ENCODE measurements around the gene HSPA1B. TPM values are rescaled to one million over a fixed set of nuclear protein-coding genes. Genes with fewer than 3 reads are reported as not detected.
A peak's percentile ranks its signal among the peaks of the same experiment; 100 is the strongest.
"Not testable (repeated sequence)": the region's sequence is repeated elsewhere in the genome, so short reads cannot be mapped to it uniquely, and the experiment has no call there.

HSPA1B gene
- total RNA-seq, 1 donor: 13.3 TPM

DNA sequence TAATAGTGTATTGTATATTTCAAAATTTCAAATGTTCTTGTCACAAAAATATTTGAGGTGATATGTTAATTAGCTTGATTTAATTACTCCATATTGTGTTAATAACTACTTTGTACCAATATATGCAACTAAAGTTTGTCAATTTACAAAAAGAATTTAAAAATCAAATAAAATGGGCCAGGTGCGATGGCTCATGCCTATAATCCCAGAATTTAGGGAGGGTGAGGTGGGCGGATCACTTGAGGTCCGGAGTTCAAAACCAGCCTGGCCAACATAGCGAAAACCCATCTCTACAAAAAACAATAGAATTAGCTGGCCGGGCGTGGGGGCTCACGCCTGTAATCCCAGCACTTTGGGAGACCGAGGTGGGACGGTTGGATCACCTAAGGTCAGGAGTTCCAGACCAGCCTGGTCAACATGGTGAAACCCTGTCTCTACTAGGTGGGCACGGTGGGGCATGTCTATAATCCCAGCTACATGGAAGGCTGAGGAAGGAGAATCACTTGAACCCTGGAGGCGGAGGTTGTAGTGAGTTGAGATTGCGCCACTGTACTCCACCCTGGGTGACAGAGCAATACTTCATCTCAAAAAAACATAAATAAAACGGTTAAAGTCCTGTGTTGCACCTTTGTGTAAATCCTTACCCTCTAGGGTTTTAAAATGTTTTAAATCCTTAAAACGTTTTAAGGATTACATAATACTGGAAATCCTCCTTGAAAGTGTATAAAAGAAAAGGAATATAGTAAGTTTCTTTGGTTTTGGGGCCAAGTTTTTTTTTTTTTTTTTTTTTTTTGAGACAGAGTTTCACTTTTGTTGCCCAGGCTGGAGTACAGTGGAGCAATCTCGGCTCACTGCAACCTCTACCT lies 4.0 kb downstream of the HSPA1B start:
- Histone ChIP-seq H3K4me3 (ENCODE audit: low read length) (no peak overlapping the region), H3K4me1 (ENCODE audit: insufficient read depth, low read length) (peaks cover 62% of the 10 kb centered on the region), H3K27me3 (ENCODE audit: insufficient read depth, low read length) (no peaks in the 10 kb centered on the region), H3K9me3 (ENCODE audit: low read depth, low read length) (no peaks in the 10 kb centered on the region)

DNA sequence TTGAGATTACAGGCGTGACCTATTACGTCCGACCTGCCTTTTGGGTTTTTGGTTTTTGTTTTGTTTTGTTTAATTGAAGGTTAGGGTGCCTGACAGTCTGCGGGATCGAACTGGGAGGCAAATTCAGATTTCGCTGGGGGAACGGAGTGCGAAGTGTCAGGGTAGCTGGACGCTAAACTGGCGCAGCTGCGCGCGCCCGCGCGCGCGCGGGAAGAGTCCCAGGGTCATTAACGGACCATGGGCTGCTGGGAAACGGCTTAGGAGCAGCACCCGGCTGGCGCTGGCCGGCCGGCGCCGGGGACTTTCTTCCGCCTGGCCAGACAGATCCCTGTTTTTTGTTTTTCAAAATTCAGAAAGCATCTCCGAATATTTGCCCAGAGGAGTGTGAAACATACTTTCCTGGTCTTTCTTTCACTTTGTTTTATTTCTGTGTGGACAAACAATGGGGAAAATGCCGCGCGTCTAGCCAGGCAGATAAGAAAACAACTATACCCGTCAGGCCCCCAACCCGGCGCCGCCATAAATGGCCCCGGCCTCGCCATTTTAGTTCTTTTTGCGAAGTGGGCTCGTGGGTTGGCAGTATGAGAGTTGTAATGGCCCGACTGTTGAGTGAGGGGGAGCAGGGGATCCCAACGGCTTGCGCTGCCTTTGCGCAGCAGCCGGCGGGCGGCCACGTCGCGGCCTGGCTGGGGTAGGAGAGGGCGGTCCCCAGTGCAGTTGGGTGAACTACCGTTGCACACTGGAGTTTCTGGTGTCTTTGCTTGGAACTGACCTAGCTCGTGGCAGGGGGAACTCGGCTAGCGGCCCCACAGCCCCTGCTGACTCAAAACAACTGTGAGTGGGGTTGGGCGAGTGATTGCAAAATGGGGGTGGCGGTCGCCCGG lies 7.1 kb downstream of the HSPA1B start:
- Histone ChIP-seq H3K4me1 (ENCODE audit: insufficient read depth, low read length) (peaks cover 82% of the 10 kb centered on the region), H3K9me3 (ENCODE audit: low read depth, low read length) (no peaks in the 10 kb centered on the region), H3K27me3 (ENCODE audit: insufficient read depth, low read length) (no peaks in the 10 kb centered on the region), H3K4me3 (ENCODE audit: low read length) (peak overlapping the region; percentile 96)

DNA sequence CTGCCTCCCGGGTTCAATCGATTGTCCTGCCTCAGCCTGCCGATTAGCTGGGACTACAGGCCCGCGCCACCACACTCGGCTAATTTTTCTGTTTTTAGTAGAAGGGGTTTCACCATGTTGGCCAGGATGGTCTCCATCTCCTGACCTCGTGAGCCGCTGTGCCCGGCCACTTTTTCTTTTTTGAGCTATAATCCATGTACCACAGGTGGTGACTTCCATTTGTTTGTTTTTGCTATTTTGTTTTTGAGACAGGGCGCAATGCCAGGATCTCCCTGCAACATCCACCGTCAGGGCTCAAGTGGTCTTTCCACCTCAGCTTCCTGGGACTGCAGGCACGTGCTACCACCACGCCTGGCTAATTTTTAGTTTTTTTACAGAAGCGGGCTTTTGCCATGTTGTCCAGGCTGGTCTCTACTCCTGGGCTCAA lies 8.5 kb downstream of the HSPA1B start:
- Histone ChIP-seq H3K9me3 (ENCODE audit: low read depth, low read length) (no peaks in the 10 kb centered on the region), H3K27me3 (ENCODE audit: insufficient read depth, low read length) (no peaks in the 10 kb centered on the region), H3K4me1 (ENCODE audit: insufficient read depth, low read length) (peaks cover 69% of the 10 kb centered on the region), H3K4me3 (ENCODE audit: low read length) (peak overlapping the region; percentile 96)

DNA sequence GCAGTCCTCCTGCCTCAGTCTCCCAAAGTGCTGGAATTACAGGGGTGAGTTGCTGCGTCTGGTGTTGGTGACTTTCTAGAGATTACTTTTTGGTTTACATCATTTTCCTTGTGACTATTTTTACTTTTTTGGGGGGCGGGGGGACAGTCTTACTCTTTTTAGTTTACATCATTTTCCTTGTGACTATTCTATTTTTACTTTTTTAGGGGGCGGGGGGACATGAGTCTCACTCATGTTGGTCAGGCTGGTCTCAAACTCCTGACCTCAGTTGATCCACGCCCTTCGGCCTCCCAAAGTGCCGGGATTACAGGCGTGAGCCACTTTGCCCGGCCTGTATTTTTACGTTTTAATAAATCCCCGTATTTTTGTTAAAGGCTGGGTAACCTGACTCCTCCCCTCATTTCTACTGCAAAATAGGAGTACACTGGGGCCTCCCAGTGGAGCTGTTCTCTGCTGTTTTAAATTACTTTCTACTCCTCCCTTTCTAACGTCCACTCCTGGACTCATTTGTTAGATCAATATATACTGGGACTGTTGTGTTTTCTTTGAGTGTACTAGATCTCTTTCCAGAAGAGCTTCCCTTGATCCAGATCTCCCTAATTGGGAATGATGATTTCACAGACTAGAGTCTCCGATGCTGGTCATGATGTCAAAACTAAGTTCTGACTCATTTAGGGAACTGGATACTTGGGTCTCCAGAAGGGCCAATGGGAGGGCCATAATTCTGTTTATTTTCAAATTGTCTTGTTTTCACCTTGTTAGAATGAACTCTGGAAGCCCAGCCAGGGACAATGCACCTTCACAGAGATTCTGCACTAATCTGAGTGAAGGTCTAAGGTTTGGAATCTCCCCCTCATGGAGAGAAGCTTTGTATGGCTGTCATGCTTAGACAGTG lies 9.2 kb downstream of the HSPA1B start:
- no peaks in the 10 kb centered on the region for H3K9me3 ChIP-seq (ENCODE audit: low read depth, low read length)
- peak overlapping the region; percentile 96 for H3K4me3 ChIP-seq (ENCODE audit: low read length)
- peaks cover 63% of the 10 kb centered on the region for H3K4me1 ChIP-seq (ENCODE audit: insufficient read depth, low read length)
- H3K27me3 ChIP-seq (ENCODE audit: insufficient read depth, low read length): no peaks in the 10 kb centered on the region

DNA sequence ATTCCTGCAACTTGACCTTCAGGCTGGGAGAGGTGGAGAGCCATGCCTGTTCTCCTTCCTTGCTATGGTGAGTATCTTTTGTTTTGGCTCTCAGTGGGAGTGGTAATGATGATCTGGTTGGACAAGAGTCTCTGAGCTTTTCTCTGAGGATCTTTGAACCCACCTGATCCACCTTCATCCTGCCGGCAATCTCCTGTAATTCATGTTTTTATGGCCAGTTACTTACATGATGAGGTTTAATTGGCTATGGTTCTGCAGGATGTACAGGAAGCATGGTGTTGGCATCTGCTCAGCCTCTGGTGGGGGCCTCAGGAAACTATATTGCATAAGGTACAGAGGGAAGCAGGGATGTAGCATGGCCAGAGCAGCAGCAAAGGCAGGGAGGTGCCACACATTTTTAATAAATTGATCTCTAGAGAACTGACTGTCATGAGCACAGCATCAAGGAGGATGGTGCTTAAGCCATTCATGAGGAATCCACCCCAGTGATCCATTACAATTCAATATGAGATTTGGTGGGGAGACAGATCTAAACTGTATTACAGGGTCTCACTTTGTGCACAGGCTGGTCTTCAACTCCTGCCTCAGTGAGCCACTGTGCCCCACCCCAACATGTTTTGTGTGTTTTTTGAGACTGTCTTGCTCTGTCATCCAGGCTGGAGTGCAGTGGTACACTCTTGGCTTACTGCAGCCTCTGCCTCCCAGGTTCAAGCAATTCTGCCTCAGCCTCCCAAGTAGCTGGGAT lies 10.0 kb downstream of the HSPA1B start:
- Histone ChIP-seq H3K4me1 (ENCODE audit: insufficient read depth, low read length) (peaks cover 57% of the 10 kb centered on the region), H3K4me3 (ENCODE audit: low read length) (no peak overlapping the region)

DNA sequence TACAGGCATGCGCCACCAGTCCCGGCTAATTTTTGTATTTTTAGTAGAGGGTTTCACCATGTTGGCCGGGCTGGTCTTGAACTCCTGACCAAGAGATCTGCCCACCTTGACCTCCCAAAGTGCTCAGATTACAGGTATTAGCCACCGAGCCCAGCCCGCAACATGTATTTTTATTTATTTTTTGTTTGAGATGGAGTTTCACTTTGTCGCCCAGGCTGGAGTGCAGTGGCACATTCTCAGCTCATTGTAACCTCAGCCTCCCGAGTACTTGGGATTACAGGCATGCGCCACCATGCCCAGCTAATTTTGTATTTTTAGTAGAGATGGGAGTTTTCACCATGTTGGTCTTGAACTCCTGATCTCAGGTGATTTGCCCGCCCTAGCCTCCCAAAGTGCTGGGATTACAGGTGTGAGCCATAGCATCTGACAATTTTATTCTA lies 10.6 kb downstream of the HSPA1B start:
- H3K4me3 ChIP-seq (ENCODE audit: low read length); H3K9me3 ChIP-seq (ENCODE audit: low read depth, low read length); H3K27me3 ChIP-seq (ENCODE audit: insufficient read depth, low read length): not testable (repeated sequence)
- peaks cover 51% of the 10 kb centered on the region for H3K4me1 ChIP-seq (ENCODE audit: insufficient read depth, low read length)

More for the DNA sequence above, 10.0 kb downstream of the HSPA1B start:
- H3K9me3 ChIP-seq (ENCODE audit: low read depth, low read length): no peaks in the 10 kb centered on the region
- no peaks in the 10 kb centered on the region for H3K27me3 ChIP-seq (ENCODE audit: insufficient read depth, low read length)

DNA sequence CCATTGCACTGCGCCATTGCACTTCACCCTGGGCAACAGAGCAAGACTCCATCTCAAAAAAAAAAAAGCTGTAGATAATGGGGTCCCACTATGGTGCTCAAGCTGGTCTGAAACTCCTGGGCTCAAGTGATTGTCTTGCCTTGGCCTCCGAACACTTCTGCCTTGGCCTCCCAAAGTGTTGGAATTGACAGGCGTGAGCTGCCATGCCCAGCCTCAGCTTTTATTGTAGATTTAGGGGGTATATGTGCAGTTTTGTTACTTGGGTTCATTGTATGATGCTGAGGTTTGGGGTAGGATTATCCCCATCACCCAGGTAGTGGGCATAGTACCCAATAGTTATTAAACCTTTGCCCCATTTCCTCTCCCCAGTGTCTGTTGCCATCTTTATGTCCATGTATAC lies 11.4 kb downstream of the HSPA1B start:
- H3K9me3 ChIP-seq (ENCODE audit: low read depth, low read length): no peaks in the 10 kb centered on the region
- no peak overlapping the region for H3K4me3 ChIP-seq (ENCODE audit: low read length)
- peaks cover 43% of the 10 kb centered on the region for H3K4me1 ChIP-seq (ENCODE audit: insufficient read depth, low read length)
- H3K27me3 ChIP-seq (ENCODE audit: insufficient read depth, low read length): no peaks in the 10 kb centered on the region

DNA sequence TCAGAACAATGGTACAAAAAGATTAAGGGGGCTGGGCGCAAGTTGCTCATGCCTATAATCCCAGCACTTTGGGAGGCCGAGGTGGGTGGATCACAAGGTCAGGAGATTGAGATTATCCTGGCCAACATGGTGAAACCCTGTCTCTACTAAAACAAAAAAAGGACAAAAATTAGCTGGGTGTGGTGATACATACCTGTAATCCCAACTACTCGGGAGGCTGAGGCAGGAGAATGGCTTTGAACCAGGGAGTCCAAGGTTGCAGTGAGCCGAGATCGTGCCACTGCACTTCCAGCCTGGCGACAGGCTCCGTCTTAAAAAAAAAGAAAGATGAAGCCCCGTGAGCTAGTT lies 12.2 kb downstream of the HSPA1B start:
- H3K9me3 ChIP-seq (ENCODE audit: low read depth, low read length); H3K4me3 ChIP-seq (ENCODE audit: low read length); H3K27me3 ChIP-seq (ENCODE audit: insufficient read depth, low read length): not testable (repeated sequence)
- H3K4me1 ChIP-seq (ENCODE audit: insufficient read depth, low read length): peaks cover 39% of the 10 kb centered on the region

DNA sequence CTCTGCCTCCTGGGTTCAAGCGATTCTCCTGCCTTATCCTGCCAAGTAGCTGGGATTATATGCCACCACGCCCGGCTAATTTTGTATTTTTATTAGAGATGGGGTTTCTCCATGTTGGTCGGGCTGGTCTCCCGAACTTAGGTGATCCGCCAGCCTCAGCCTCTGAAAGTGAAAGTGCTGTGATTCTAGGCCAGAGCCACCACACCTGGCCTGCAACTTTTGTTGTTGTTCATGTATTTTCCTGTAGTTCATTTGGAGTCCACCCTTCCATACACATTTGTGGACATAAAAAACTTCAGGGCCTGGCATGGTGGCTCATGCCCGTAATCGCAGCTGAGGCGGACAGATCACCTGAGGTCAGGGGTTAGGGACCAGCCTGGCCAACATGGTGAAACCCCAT lies 14.5 kb downstream of the HSPA1B start:
- H3K9me3 ChIP-seq (ENCODE audit: low read depth, low read length): no peaks in the 10 kb centered on the region
- H3K27me3 ChIP-seq (ENCODE audit: insufficient read depth, low read length): no peaks in the 10 kb centered on the region
- peaks cover 20% of the 10 kb centered on the region for H3K4me1 ChIP-seq (ENCODE audit: insufficient read depth, low read length)
- no peak overlapping the region for H3K4me3 ChIP-seq (ENCODE audit: low read length)

DNA sequence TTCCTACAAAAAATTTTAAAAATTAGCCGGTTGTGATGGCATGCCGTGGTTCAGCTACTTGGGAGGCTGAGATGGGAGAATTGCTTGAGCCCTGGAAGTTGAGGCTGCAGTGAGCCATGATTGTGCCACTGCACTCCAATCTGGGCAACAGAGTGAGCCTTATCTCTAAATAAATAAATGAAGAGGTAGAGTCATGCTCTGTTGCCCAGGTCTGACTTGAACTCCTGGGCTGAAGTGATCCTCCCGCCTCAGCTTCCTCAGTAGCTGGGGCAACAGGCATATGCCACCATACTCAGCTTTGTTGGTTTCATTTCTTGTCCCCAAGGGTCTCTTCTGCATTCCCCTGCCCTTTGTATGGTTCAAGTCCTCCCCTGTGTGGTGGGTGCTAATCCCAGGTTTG lies 17.0 kb downstream of the HSPA1B start:
- H3K4me1 ChIP-seq (ENCODE audit: insufficient read depth, low read length): no peaks in the 10 kb centered on the region
- H3K27me3 ChIP-seq (ENCODE audit: insufficient read depth, low read length): no peaks in the 10 kb centered on the region
- H3K4me3 ChIP-seq (ENCODE audit: low read length): no peak overlapping the region
- no peaks in the 10 kb centered on the region for H3K9me3 ChIP-seq (ENCODE audit: low read depth, low read length)

DNA sequence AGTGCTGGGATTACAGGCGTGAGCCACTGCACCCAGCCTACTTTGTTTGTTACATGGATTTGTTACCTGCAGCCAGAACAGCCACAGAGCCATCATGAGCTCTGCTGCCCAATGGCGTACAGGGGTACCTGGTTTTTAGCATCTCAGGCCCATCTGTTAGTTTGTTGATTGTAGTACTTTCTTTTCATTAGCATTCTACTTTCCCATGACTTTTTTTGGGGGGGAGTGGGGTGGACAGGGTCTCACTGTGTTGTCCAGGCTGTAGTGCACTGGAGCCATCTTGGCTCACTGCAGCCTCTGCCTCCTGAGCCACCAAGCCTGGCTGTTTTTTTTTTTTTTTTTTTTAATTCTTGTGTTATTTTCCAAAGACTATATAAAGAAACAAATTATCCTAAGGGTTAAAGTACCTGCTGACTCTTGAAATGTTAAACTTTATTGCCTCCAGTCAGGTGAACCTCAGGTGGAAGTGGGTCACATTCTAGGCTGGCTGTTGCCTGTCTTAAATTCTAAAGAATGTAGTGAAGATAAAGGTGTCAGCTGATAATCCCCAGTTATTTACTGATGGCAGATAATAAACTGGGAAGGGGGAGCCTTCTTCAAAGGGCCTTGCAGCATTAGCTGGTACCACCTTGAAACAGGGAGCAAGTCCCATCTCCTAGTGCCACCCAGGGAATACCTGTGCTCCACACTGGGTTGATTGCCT lies 19.9 kb downstream of the HSPA1B start:
- no peaks in the 10 kb centered on the region for H3K4me1 ChIP-seq (ENCODE audit: insufficient read depth, low read length)
- no peak overlapping the region for H3K4me3 ChIP-seq (ENCODE audit: low read length)
- H3K27me3 ChIP-seq (ENCODE audit: insufficient read depth, low read length): no peaks in the 10 kb centered on the region
- no peaks in the 10 kb centered on the region for H3K9me3 ChIP-seq (ENCODE audit: low read depth, low read length)

DNA sequence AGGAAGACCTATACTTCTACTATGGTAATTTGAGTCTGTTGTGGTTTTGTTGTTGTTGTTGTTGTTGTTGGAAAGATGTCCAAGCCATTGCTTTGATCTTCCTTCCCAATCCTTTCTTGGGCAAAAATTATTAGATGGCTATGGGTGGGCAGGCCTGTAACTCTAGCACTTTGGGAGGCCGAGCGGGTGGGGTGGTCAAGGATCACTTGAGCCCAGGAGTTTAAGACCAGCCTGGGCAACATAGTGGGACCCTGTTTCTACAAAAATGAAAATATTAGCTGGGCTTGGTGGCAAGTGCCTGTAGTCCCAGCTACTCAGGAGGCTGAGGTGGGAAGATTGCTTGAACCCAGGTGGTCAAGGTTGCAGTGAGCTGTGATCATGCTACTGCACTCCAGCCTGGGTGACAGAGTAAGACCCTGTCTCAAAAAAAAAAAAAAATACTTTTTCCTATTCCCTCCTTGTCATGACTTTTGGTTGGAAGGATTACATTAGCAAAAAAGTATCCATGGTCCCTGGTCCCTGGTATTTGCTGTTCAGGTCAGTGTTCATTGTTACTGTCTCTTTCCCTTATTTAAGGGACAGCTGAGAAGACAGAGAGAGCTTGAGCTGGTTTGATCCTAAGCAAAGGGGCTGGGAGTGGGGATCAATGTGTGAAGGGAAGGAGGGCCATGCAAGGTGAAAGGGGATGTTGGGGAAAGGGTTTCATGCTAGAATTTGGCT lies 23.4 kb downstream of the HSPA1B start:
- Histone ChIP-seq H3K4me1 (ENCODE audit: insufficient read depth, low read length) (no peaks in the 10 kb centered on the region), H3K27me3 (ENCODE audit: insufficient read depth, low read length) (no peaks in the 10 kb centered on the region), H3K9me3 (ENCODE audit: low read depth, low read length) (no peaks in the 10 kb centered on the region), H3K4me3 (ENCODE audit: low read length) (no peak overlapping the region)

DNA sequence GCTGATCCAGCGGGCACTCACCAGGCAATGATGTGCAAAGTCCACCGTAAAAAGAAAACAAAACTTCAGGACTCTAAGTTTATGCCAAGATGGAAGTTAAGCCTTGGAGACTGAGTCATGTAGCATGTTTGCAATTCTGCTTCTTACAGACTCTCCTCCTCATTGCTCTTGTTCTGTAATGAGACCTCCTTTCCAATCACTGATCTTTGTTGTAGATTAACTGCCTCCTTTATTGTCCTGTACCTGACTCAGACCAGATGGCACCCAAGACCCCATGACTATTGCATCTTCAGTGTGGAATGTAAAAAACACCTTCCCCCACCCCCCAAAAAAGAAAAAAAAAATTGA lies 23.9 kb downstream of the HSPA1B start:
- H3K9me3 ChIP-seq (ENCODE audit: low read depth, low read length): no peaks in the 10 kb centered on the region
- no peaks in the 10 kb centered on the region for H3K4me1 ChIP-seq (ENCODE audit: insufficient read depth, low read length)
- no peaks in the 10 kb centered on the region for H3K27me3 ChIP-seq (ENCODE audit: insufficient read depth, low read length)
- H3K4me3 ChIP-seq (ENCODE audit: low read length): no peak overlapping the region
